ENCODE data around the gene SIM1. TPM values are rescaled to one million over a fixed set of nuclear protein-coding genes. Genes with fewer than 3 reads are reported as not detected.

Gene SIM1
- total RNA-seq, 4 donors from 2014 or later, result 0.18 to 0.72 (median 0.42) TPM

DNA sequence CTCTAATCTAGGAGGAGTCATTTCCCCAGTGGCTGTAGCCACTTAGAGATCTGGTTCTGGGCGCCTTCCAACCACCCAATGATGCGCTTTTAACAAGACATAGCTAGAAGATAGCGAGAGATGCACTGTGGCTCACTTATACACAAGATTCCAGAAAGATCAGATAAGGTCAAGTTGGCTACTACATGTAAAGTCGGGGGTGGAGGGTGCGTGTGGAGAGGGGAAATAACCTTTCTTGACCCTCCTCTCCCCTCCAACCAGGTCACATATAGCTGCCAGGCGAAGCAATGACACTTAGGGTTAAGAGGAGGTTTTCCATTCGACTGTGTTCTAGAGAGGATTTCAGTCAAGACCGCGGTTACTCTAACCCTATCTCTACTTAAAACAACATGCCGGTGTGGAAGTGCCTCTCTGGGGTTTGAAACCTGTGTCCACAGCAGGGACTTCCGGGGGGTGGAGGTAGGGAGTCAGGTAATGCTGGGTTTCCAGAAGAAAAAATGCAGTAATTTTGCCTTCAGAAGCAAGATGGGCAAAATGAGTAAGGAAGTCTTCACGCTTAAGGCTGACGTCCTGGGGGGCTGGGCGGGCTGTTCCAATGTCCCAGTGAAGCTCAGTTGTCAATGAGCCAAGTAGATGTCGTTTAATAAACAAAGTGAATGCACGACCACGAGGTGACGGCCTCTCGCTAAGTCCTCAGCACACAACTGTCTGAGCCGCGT, 1.8 kb upstream of the SIM1 start:
- no peak for DNase-seq (ENCODE audit: low spot score in 2 of 2)
- Histone ChIP-seq H3K9me3 (no peaks in the 10 kb centered on the region), H3K27me3 (peaks cover 100% of the 10 kb centered on the region), H3K27ac (no peak overlapping the region), H3K4me3 (no peak overlapping the region), H3K4me1 (peaks cover 16% of the 10 kb centered on the region), H3K36me3 (no peaks in the 10 kb centered on the region)
- WGBS, result 16% methylated on average over 21 of the region's 21 CpGs
- TF ChIP-seq, protein P1, sequence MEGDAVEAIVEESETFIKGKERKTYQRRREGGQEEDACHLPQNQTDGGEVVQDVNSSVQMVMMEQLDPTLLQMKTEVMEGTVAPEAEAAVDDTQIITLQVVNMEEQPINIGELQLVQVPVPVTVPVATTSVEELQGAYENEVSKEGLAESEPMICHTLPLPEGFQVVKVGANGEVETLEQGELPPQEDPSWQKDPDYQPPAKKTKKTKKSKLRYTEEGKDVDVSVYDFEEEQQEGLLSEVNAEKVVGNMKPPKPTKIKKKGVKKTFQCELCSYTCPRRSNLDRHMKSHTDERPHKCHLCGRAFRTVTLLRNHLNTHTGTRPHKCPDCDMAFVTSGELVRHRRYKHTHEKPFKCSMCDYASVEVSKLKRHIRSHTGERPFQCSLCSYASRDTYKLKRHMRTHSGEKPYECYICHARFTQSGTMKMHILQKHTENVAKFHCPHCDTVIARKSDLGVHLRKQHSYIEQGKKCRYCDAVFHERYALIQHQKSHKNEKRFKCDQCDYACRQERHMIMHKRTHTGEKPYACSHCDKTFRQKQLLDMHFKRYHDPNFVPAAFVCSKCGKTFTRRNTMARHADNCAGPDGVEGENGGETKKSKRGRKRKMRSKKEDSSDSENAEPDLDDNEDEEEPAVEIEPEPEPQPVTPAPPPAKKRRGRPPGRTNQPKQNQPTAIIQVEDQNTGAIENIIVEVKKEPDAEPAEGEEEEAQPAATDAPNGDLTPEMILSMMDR (IDR thresholded peaks at IDR 0.05), result no peak
- TF ChIP-seq EP300 (IDR thresholded peaks at IDR 0.05), result no peak
- no peak for TF ChIP-seq POLR2A (IDR thresholded peaks at IDR 0.05)
- TF ChIP-seq POLR2AphosphoS5 (IDR thresholded peaks at IDR 0.05), result no peak

DNA sequence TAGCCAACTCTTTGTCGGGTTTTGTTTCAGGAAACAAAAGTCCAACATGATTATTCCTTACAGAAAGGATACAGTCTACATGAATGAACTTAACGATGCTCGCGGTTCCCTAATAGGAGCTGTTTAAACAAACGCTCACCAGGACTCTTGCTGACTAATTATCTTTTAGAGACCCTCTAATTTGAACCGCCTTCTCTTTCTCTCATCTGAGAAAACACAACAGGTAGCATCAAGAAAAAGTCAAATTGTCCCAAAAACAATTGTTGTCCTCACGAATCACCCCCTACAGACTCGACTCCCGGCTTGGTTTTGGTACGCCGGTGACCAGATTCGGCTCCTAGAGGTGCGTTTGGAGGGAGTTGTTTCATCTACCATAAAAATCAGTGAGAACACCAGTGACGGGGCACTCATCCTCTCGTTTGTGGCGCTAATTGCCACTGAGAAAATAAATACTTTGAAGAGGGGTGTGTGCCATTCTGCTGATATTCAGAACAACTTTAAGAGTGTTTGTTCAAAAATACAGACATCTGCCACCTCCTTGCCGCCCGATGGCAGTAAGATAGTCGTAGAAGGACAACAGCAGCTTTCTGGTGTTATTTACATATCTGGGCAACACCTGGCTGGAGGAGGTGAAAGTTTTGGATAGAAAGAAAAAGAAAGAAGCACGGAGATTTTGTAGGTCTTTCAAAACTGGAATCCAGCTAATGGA, 1.1 kb upstream of the SIM1 start:
- DNase-seq (ENCODE audit: low spot score in 2 of 2), result no peak
- TF ChIP-seq POLR2A (IDR thresholded peaks at IDR 0.05) (no peak), EP300 (IDR thresholded peaks at IDR 0.05) (no peak), POLR2AphosphoS5 (IDR thresholded peaks at IDR 0.05) (no peak)
- TF ChIP-seq, protein P1 (IDR thresholded peaks at IDR 0.05), result no peak
- Histone ChIP-seq H3K9me3 (no peaks in the 10 kb centered on the region), H3K27ac (no peak overlapping the region), H3K36me3 (no peaks in the 10 kb centered on the region), H3K4me3 (no peak overlapping the region), H3K27me3 (peaks cover 100% of the 10 kb centered on the region), H3K4me1 (peaks cover 20% of the 10 kb centered on the region)
- 22% methylated on average over 20 of the region's 20 CpGs for WGBS

DNA sequence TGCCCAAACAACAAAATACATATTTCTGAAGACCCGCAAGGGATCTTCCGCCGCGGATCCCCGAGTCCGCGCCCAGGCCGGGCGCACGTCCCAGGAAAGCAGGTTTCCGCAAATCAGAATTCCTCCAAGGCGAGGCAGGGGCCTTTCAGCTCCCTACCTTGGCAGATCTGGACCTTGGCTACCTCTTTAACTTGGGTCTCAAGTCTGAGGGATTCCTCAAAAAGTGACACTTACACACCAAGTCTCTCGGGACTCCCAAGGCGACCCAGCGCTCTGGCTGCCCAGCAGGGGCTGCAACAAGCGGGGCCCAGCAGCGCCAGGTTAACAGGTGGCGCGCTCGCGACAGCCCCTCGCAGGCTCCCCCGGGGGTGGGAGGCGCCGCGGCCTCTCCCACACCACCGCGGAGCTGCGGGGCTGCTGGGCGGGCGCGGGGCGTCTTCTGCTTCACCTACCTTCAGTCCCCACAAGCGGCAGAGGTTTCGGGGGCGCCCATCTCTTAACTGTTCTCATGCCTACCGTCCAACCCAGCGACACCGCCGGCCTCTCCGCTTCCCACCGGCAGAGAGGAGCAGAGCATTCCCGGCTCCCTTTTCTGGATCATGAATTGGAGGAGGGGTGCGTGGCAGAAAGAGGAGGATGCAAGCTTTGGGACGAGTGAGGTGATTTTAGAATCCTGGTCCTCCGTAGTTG, 414 bp downstream of the SIM1 start:
- Histone ChIP-seq H3K27ac (no peak overlapping the region), H3K4me1 (peaks cover 21% of the 10 kb centered on the region), H3K4me3 (peak overlapping the region; percentile 46), H3K9me3 (no peaks in the 10 kb centered on the region), H3K36me3 (no peaks in the 10 kb centered on the region), H3K27me3 (peaks cover 100% of the 10 kb centered on the region)
- DNase-seq (ENCODE audit: low spot score in 2 of 2), result no peak
- 9% methylated on average over 25 of the region's 46 CpGs for WGBS
- no peak for TF ChIP-seq EP300 (IDR thresholded peaks at IDR 0.05)
- no peak for TF ChIP-seq POLR2AphosphoS5 (IDR thresholded peaks at IDR 0.05)
- TF ChIP-seq, protein P1 (IDR thresholded peaks at IDR 0.05), result no peak
- no peak for TF ChIP-seq POLR2A (IDR thresholded peaks at IDR 0.05)

DNA sequence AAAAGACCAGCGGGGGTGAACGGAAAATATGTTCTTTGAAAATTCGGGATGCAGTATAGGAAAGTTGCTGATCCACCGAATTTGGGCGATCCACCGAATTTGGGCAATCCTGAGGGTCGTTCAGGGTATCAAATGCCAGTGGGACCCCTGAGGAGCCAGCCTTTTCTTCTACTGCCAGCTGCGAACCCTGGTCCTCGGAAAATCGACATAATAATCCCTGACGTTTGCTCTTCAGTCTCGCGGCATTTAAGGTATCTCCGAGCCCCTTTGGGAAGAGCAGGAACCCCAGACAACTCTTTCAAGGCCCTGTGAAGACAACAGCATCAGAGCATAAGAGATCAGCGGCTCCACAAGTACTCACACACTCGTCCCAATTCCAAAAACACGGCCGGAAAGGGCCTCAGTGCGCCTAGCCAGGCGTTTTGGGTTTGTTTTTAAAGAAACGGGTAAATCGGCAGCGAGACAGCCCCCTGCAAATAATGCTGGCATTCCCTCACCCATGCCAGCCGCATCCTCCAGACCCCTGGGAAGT, 1.0 kb downstream of the SIM1 start:
- no peak for DNase-seq (ENCODE audit: low spot score in 2 of 2)
- Histone ChIP-seq H3K4me1 (peaks cover 21% of the 10 kb centered on the region), H3K27ac (no peak overlapping the region), H3K36me3 (no peaks in the 10 kb centered on the region), H3K27me3 (peaks cover 100% of the 10 kb centered on the region), H3K4me3 (peak overlapping the region; percentile 46), H3K9me3 (no peaks in the 10 kb centered on the region)
- TF ChIP-seq, protein P1 (IDR thresholded peaks at IDR 0.05), result no peak
- TF ChIP-seq EP300 (IDR thresholded peaks at IDR 0.05) (no peak), POLR2A (IDR thresholded peaks at IDR 0.05) (no peak), POLR2AphosphoS5 (IDR thresholded peaks at IDR 0.05) (no peak)
- WGBS, result 15% methylated on average over 24 of the region's 24 CpGs
